GM12874 (cell line): ENCODE measurements around the gene MTOR.

ENCODE experiments used
- TF ChIP-seq, protein P1 (sequence below): IDR thresholded peaks from 2 replicates; pipeline ENCODE4 v1.5.1; 2011; ENCODE audit warnings: low read depth, mild to moderate bottlenecking, control low read depth, low read length, moderate library complexity; ENCODE audit not compliant: insufficient read depth

Gene MTOR

DNA sequence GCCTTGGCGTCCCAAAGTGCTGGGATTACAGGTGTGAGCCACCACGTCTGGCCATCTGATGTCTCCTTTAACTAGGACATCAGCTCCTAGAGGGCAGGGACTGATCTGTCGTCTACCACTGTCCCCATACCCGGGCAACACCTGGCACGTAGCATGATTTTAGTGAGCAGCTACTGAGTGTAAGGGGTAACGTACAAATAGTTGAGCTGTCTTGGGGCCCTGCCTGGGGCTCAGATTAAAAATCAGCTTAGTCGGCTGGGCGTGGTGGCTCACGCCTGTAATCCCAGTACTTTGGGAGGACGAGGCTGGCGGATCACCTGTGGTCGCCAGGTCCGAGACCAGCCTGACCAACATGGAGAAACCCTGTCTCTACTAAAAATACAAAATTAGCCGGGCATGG lies 204.3 kb downstream of the MTOR start:
- TF ChIP-seq, protein P1, sequence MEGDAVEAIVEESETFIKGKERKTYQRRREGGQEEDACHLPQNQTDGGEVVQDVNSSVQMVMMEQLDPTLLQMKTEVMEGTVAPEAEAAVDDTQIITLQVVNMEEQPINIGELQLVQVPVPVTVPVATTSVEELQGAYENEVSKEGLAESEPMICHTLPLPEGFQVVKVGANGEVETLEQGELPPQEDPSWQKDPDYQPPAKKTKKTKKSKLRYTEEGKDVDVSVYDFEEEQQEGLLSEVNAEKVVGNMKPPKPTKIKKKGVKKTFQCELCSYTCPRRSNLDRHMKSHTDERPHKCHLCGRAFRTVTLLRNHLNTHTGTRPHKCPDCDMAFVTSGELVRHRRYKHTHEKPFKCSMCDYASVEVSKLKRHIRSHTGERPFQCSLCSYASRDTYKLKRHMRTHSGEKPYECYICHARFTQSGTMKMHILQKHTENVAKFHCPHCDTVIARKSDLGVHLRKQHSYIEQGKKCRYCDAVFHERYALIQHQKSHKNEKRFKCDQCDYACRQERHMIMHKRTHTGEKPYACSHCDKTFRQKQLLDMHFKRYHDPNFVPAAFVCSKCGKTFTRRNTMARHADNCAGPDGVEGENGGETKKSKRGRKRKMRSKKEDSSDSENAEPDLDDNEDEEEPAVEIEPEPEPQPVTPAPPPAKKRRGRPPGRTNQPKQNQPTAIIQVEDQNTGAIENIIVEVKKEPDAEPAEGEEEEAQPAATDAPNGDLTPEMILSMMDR: no peak

DNA sequence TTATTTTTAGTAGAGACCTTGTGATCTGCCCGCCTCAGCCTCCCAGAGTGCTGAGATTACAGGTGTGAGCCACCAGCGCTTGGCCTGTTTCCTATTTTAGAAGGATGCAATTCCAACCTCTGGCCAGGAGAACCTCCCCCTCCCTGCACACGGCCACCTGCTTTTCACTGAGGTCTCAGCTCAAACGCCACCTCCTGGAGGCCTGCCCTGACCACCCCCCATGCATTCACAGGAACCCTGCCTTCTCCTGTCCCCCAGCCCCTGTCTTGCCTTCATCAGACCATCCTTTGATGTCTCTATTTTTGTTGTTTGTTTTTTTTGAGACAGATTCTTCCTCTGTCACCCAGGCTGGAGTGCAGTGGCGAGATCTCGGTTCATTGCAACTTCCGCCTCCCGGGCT lies 204.9 kb downstream of the MTOR start:
- TF ChIP-seq, protein P1: no peak
